HG03442 (cell line): ENCODE data around the gene RAF1.
A peak's percentile ranks its signal among the peaks of the same experiment; 100 is the strongest.
"Not testable (repeated sequence)": the region's sequence is repeated elsewhere in the genome, so short reads cannot be mapped to it uniquely, and the experiment has no call there.

Experiments used
- ATAC-seq: cut with Tn5 transposase; IDR thresholded peaks from one replicate; pipeline ENCODE4 v1.9.1; 2021; ENCODE audit warnings: mild to moderate bottlenecking, moderate library complexity; ENCODE audit not compliant: unreplicated experiment

Gene RAF1

GRCh38 chr3:12643010-12643380, 20.9 kb downstream of the RAF1 start:
- no peak for ATAC-seq

DNA sequence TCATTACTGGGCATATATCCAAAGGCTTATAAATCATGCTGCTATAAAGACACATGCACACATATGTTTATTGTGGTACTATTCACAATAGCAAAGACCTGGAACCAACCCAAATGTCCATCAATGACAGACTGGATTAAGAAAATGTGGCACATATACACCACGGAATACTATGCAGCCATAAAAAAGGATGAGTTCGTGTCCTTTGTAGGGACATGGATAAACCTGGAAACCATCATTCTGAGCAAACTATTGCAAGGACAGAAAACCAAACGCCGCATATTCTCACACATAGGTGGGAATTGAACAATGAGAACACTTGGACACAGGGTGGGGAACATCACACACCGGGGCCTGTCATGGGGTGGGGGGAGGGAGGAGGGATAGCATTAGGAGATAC, 23.1 kb downstream of the RAF1 start:
- not testable (repeated sequence) for ATAC-seq

DNA sequence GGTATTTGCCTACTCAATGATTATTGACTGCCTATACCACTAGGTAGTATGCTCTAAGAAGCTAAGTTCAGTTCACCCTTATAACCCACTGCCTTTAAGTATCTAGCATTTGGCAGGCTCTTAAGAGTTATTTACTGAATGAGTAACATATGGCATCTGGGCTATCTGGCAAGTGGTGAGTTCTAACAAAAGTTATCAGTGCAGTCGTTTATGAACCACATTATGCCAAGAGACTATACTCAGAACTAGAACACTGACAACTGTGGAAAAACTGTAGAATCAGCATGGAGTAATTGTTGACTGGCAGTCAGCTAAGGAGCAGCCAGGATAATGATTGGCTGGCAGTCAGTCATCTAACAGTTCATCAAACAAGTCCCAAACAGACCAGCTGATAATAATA, 25.8 kb downstream of the RAF1 start:
- ATAC-seq = no peak

DNA sequence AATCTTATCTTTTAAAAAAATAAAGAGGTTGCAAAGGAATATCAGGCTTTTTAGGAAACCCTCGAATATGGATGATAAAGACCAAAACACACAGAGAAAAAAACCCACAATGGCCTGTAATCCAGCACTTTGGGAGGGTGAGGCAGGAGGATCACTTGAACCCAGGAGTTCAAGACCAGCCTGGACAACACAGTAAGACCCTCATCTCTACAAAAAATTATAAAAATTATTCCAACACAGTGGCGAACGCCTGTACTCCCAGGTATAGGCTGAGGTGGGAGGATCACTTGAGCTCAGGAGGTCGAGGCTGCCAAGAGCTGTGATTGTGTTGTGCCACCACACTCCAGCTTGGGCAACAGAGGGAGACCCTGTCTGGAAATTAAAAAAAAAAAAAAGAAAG, 30.8 kb downstream of the RAF1 start:
- no peak for ATAC-seq

- no peak for ATAC-seq
Observed at GRCh38 chr3:12632523-12632922, 31.4 kb downstream of the RAF1 start.

GRCh38 chr3:12630843-12631242, 33.1 kb downstream of the RAF1 start:
- ATAC-seq = not testable (repeated sequence)

- ATAC-seq = no peak
Observed at GRCh38 chr3:12630292-12630691, 33.6 kb downstream of the RAF1 start.

DNA sequence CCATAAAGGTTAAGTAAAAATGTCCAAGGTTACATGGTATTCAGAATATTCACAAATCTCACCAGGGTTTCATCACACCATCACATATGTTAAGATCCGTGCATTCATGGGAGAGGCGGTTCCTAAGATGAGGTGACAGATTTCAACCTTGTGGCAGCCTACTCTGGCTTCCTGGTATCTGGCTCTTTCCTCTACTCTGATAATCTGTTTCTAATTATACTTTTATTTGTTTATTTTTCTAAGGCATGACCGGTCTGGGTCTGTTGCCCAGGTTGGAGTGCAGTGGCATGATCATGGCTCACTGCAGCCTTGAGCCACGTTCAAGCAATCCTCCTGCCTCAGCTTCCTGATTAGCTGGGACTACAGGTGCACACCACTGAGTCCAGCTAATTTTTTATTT, 34.4 kb downstream of the RAF1 start:
- no peak for ATAC-seq

DNA sequence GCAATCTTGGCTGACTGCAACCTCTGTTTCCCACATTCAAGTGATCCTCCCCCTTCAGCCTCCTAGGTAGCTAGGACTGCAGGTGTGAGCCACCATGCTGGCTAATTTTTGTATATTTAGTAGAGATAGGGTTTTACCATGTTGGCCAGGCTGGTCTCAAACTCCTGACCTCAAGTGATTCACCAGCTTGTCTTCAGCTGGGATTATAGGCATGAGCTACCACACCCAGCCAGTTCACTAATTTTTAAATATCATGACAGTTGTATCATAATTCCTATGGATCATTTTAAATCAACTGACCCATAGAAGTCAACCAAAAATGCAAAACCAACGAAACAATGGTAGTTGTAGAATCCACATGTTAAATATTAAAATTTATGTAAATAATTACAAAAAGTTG, 35.1 kb downstream of the RAF1 start:
- no peak for ATAC-seq

GRCh38 chr3:12627370-12627769, 36.5 kb downstream of the RAF1 start:
- ATAC-seq = no peak

GRCh38 chr3:12624964-12625363, 39.0 kb downstream of the RAF1 start:
- not testable (repeated sequence) for ATAC-seq

DNA sequence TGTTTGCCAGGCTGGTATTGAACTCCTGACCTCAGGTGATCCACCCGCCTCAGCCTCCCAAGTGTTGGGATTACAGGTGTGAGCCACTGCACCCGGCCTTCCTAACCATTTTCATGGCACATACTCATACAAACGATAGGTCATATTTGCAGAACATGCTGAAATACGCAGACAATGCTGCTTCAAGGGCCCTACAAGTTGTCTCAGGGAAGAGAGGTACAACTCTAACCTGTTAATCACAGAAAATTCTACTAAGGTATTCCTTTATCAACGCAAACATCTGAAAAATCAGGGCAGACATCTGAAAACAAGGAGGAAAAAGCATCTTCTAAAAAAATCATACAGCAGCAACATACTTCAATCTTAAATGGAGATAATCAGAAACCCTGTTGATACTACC, 39.9 kb downstream of the RAF1 start:
- no peak for ATAC-seq

DNA sequence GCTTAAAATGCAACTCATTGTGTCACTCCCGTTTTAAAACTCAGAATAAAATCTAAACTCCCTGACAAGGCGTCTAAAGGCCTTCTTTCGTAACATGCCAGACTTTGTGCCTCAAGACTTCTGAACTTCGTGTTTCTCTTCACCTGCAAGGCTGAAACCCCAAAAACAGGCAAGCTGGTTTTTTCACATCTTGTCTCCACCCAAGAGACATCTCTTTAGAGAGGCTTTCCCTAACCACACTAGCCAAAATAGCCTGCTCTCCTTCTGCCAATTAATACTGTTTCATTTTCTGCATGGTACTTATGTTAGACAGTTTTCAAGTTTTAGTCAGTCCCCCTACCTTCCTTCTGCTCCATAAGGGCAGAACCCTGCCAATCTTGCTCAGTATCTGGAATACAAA, 41.6 kb downstream of the RAF1 start:
- ATAC-seq = peak; percentile 36

- ATAC-seq = no peak
Observed at GRCh38 chr3:12620729-12621128, 43.2 kb downstream of the RAF1 start.

GRCh38 chr3:12620305-12620704, 43.6 kb downstream of the RAF1 start:
- no peak for ATAC-seq

DNA sequence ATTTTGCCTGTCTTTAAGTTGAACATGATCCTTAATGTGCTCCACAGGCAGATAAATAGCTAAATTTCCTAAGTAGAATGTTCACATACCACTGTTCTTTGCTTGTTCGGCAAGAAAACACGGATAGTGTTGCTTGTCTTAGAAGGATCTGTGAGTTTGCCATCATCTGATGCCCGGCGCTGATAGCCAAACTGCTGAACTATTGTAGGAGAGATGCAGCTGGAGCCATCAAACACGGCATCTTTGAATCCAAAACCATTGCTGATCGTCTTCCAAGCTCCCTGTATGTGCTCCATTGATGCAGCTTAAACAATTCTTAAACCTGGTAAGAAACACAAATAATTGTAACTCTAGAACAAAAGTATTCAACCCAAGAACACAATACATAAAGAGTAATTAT, 45.5 kb downstream of the RAF1 start:
- ATAC-seq = no peak

GRCh38 chr3:12615266-12615665, 48.7 kb downstream of the RAF1 start:
- no peak for ATAC-seq

DNA sequence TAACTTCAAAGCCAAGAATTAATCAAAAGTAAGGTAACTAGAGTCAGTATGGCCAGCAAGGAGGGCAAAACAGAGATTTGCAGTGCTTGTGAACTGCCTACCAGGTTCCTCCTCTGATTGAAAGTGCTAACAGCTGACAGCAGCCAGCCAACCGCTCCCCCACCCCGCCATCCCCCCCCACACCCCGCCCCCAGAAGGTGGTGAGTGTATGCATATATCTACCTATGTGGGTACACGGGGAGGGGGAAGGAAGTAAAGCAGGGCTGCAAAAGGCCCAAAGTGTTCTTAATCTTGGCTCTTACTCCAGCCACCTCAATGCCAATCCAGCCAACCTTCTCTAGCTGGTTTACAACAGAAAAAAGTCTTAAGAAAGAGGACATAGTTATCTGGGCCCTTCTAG, 50.7 kb downstream of the RAF1 start:
- no peak for ATAC-seq

- no peak for ATAC-seq
Observed at GRCh38 chr3:12612514-12613226, 51.2 kb downstream of the RAF1 start.

- no peak for ATAC-seq
Observed at GRCh38 chr3:12611117-12611516, 52.8 kb downstream of the RAF1 start.

DNA sequence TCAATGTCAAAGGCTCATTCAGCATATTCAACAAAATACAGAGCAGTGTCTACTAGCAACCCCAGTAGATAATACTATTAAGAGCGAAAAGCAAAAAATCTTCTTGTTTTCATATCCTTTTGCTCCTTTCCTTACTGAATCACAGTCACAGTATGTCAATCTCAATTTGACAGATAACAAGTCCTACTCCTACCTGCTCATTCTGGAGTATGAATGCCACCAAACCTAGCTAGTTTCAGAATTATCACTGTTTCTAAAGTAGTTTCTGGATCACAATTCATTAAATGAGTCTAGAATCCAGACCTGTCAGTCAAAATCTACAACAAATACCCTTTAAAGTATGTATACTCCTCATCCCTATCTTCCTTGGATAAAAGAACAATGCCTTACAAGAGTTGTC, 55.5 kb downstream of the RAF1 start:
- no peak for ATAC-seq

- no peak for ATAC-seq
Observed at GRCh38 chr3:12603969-12604368, 59.9 kb downstream of the RAF1 start.

GRCh38 chr3:12601072-12601471, 62.8 kb downstream of the RAF1 start:
- ATAC-seq = no peak
